GM12891 (cell line): Measurements from ENCODE around the gene CERS6.

Source experiments
- PAX5 ChIP-seq: IDR thresholded peaks from 2 replicates; pipeline ENCODE4 v1.6.1; 2011; ENCODE audit warnings: low read length, moderate library complexity, mild to moderate bottlenecking; ENCODE audit not compliant: insufficient read depth, severe bottlenecking
- POLR2A ChIP-seq: IDR thresholded peaks from 2 replicates; pipeline ENCODE4 v1.6.1; 2011; ENCODE audit warnings: low read depth, low read length, control low read depth
- POLR2AphosphoS5 ChIP-seq: IDR thresholded peaks from 2 replicates; pipeline ENCODE4 v1.6.1; 2011; ENCODE audit warnings: low read depth, low read length, control low read depth
- POU2F2 ChIP-seq: IDR thresholded peaks from 2 replicates; pipeline ENCODE4 v1.6.1; 2011; ENCODE audit warnings: low read depth, mild to moderate bottlenecking, control low read depth, low read length, moderate library complexity
- SPI1 ChIP-seq: IDR thresholded peaks from 2 replicates; pipeline ENCODE4 v1.6.1; 2011; ENCODE audit warnings: low read depth, low read length, control low read depth
- TAF1 ChIP-seq: IDR thresholded peaks from 2 replicates; pipeline ENCODE4 v1.6.1; 2011; ENCODE audit warnings: low read depth, low read length, control low read depth

DNA sequence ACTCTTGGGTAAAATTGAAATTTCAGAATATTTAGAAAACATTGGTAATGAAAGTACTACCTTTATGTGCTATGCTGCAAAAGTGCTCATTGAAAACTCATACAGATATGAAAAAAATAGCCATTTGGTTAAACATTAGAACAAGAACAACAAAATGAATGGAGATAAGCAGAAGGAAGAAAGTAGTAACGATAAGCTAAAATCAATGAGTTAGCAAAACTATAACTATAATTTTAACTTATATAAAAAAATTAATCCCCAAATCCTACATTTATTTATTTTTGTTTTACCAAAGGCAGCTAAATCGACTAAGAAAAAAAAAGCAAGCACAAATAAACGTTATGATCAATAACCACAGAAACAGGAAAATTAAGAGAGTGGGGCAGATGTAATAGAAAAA, 99.2 kb downstream of the CERS6 start:
- no peak for TF ChIP-seq POLR2A
- TF ChIP-seq TAF1: no peak
- no peak for TF ChIP-seq POLR2AphosphoS5
- TF ChIP-seq SPI1: no peak
- no peak for TF ChIP-seq PAX5
- no peak for TF ChIP-seq POU2F2
